Fibroblast of villous mesenchyme (primary cell): ENCODE results near the gene ZXDC. TPM values are rescaled to one million over a fixed set of nuclear protein-coding genes. Genes with fewer than 3 reads are reported as not detected.
A peak's percentile ranks its signal among the peaks of the same experiment; 100 is the strongest.

Experiments used
- DNase-seq: peaks from one replicate; pipeline ENCODE4 v3.0.0-alpha.2; 2010; ENCODE audit warnings: low read depth
- H3K4me3 ChIP-seq: 2 replicates; pipeline ENCODE4 v1.5.1; 2011; ENCODE audit warnings: low read depth, mild to moderate bottlenecking, low read length
- total RNA-seq: library from RNA; depleted of rRNA; stranded (reverse); fragments of >200 nt; gene quantifications from 2 replicates; pipeline ENCODE4 v1.2.3, GENCODE V29; 2012
- TF ChIP-seq, protein P1 (sequence below): IDR thresholded peaks from 2 replicates; pipeline ENCODE4 v1.5.1; 2012; ENCODE audit warnings: low read depth, mild to moderate bottlenecking, low read length; ENCODE audit not compliant: insufficient read depth

ZXDC gene
- total RNA-seq, 1 donor, result 17.7 TPM

DNA sequence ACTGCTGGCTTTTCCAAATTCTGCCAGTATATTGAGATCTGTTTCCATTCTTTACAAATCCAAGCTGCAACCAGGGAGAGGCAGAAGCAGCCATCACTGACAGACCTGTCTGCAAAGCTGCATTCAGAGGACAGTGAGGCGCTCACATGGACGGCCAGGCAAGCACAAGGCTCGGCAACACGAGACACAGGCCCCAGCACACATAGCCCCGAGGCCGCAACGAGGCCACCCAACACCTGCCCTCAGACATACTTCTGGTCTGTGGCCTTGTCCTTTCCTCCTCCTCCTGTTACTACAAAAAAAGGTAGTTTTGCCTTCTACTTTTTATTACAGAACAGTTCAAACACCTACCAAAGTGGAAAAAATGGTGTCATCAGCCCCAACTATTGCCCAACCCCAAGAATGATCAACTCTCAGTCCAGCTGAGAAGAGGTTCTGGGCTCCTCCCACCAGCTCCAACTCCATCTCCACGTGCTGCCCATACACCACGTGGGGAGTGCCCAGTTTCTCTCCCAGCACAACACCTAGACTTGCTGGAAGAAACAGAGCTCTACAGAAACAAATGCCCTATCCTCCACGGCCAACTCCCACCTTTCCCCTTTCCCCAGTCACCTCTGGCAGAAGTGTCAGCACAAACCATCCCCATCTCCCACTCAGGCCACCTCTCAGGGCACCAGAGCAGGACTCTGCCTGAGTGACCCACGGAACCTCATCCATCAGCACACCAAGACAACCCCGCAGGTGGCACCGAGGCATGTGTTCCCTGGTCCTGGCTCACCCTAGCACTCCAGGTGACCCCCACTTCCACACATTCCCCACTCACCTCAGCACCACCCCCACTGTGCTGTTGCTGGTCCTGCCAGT is 7.4 kb downstream of the ZXDC start:
- DNase-seq, result peak; percentile 31
- TF ChIP-seq, protein P1, sequence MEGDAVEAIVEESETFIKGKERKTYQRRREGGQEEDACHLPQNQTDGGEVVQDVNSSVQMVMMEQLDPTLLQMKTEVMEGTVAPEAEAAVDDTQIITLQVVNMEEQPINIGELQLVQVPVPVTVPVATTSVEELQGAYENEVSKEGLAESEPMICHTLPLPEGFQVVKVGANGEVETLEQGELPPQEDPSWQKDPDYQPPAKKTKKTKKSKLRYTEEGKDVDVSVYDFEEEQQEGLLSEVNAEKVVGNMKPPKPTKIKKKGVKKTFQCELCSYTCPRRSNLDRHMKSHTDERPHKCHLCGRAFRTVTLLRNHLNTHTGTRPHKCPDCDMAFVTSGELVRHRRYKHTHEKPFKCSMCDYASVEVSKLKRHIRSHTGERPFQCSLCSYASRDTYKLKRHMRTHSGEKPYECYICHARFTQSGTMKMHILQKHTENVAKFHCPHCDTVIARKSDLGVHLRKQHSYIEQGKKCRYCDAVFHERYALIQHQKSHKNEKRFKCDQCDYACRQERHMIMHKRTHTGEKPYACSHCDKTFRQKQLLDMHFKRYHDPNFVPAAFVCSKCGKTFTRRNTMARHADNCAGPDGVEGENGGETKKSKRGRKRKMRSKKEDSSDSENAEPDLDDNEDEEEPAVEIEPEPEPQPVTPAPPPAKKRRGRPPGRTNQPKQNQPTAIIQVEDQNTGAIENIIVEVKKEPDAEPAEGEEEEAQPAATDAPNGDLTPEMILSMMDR, result no peak
- no peak overlapping the region for H3K4me3 ChIP-seq

DNA sequence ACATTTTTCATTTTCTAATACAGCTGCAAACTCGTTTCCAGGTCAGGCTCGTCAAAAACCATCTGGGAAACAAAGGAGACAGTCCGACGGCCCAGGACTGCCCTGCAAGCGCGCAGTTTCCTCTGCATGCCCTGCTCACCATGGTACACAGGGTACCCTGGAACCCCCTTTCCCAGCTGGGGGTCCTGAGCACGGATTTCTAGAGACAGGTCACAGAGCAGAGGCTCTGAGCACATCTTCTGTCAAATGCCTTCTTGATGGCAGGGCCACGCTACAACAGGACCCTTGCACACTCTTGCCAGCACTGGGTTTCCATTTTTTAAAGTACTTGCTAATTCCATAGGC is 8.1 kb downstream of the ZXDC start:
- H3K4me3 ChIP-seq, result no peak overlapping the region
- DNase-seq, result no peak
- TF ChIP-seq, protein P1, result no peak

DNA sequence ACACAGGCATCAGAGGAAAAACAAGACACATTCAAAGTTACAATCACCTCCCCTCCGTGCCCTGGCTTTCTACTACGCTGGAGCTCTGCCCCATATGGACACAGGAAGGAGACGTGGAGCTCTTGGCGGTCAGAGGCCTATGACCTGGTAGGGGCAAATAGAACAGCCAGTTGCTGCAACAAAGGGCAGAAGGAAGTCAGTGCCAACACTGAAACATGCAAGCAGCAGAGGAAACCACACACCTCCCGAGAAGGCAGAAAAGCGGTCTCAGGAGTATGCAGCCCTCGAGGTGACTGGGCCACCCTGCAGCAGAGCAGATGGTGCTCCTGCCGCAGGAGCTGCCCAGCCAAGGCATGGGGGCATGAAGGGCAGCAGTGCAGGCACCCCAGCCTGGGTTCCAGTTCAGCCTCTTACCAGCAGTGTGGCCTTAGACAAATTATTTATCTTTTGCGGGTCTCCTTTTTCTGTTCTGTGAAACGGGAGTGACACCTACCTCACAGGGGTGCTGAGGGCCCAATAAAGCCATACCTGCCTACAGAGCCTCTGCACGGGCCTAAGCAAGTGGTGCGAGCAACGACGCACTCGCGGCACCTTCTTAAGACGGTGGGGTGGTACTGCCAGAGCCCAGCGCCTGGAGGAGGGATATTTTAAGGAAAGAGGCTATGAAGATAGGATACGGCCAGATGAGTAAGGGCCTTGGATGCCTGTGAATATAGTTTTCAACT is 8.6 kb downstream of the ZXDC start:
- H3K4me3 ChIP-seq, result no peak overlapping the region
- no peak for DNase-seq
- TF ChIP-seq, protein P1, result no peak

DNA sequence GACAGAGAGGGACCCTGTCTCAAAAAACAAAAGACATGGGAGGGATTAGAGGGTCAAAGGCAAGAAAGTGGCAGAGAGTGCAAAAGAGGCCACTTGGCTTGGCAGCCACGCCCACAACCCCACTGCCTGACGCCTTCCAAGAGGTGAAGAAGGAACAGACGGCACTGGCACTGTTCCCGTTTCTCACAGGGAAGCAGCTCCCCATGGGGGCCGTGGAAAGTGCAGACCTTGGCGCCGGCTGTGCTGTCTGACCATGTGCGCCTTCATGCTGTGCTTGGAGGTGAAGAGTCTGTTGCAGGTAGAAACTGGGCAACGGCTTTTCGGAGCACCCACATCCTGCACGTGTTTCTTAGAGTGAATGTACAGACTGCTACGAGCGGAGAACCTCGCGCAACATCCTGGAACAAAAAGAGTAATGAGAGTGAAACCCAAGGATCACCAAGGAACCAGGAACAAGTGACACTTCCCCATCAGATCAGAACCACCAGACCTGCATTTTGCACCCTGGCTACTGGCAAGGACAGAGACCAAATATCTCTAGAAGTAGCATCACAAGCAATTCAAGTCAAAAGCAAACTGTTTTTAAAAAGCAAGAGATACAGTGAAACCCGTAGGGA is 9.7 kb downstream of the ZXDC start:
- H3K4me3 ChIP-seq, result no peak overlapping the region
- TF ChIP-seq, protein P1, result no peak
- DNase-seq, result no peak

DNA sequence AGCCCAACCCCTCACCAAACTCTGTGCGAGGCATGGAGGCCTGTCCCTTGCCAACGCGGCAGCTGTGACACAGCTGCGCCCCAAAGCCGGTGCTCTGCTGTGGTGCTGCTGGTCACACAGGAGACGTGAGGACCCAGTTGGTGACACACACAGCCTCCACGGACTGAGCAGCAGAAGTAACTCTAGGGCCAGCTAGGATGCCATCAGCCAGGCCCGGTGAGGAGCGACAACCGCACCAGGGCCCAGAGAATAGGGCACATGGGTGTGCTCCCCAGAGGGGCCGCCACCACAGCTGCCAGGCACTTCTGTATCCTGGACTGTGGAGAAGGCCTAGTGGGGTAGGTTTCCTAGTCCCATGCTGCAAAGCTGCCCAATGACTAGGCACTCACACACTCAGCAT is 10.7 kb downstream of the ZXDC start:
- DNase-seq, result no peak
- no peak overlapping the region for H3K4me3 ChIP-seq
- TF ChIP-seq, protein P1, result no peak

DNA sequence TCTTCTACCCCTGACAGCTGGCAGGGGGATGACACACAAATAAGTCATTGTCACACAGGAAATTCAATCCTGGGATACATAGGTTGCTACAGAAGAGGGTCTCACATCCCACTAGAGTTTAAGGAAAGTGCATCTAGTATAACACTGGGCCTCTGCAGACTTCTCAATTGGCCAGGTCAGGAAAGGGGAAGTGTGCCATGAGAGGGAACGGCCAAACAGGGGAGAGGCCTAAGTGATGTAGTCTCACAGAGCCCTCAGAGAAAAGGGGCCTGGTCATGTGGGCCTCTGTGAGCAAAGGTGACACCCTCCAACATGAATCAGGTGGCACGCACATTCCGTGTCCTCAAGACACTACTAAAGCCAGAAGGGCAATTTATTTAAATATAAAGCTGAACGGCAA is 11.2 kb downstream of the ZXDC start:
- no peak overlapping the region for H3K4me3 ChIP-seq
- TF ChIP-seq, protein P1, result no peak
- no peak for DNase-seq
